ENCODE measurements around the gene CCDC8. TPM values are rescaled to one million over a fixed set of nuclear protein-coding genes. Genes with fewer than 3 reads are reported as not detected.

CCDC8 gene
- total and polyA plus RNA-seq, 9 of the 15 experiments (the other 6 are each of a cell fraction or from before 2014, with no cell fraction given): 0.68 to 30.8 (median 15.6) TPM

DNA sequence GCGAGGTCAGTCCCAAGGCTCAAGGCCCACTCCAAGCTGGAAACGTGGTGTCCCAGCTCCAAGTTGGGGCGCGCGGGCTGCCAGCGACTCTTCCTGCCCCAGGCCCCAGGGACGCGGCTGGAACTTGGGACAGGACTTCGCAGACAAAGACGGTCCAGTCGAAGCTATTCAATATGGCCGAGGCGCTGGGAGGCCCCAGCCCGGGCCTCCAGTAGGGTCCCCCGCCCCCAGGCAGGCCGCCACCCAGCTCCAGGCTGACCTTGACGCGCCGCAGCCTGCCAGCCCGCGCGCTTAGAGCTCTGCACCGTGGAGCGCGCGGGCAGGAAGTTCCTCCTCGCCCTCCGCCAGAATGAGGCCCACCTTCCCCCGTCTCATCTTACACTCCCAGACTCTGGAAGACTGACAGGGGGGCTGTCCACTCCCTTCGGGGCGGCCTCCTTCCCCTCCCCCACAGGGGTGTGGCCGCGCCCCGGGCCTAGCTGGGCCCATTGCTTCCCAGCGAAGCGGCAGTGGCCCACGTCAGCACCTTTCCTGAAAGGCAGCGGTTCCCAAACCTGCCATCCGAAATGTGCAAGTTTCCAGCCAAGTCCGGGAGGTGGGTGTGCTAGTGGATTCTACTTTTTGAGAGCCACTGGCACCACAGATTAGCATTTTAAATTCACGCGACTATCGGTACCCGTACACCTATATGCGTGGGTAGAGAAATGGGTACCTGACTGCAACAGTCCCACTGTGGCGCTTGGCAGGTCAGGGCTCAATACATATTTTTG lies at the start of gene CCDC8 (continued):
- TF ChIP-seq, protein P1, sequence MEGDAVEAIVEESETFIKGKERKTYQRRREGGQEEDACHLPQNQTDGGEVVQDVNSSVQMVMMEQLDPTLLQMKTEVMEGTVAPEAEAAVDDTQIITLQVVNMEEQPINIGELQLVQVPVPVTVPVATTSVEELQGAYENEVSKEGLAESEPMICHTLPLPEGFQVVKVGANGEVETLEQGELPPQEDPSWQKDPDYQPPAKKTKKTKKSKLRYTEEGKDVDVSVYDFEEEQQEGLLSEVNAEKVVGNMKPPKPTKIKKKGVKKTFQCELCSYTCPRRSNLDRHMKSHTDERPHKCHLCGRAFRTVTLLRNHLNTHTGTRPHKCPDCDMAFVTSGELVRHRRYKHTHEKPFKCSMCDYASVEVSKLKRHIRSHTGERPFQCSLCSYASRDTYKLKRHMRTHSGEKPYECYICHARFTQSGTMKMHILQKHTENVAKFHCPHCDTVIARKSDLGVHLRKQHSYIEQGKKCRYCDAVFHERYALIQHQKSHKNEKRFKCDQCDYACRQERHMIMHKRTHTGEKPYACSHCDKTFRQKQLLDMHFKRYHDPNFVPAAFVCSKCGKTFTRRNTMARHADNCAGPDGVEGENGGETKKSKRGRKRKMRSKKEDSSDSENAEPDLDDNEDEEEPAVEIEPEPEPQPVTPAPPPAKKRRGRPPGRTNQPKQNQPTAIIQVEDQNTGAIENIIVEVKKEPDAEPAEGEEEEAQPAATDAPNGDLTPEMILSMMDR (IDR thresholded peaks at IDR 0.05 in 2 of 3, conservative IDR thresholded peaks at IDR 0.05 in 1 of 3; ENCODE audit: insufficient read depth in 2 of 3, low read depth in 1 of 3, low read length in 3 of 3): no peak
- TF ChIP-seq ZKSCAN3 (CRISPR knock-in tag; IDR thresholded peaks at IDR 0.05) (no peak), ZNF384 (IDR thresholded peaks at IDR 0.05; ENCODE audit: low read depth, low read length) (no peak), JUN (IDR thresholded peaks at IDR 0.05; ENCODE audit: borderline replicate concordance, low read depth, low read length) (no peak), JUN (CRISPR knock-in tag; IDR thresholded peaks at IDR 0.05; ENCODE audit: borderline replicate concordance) (peak; percentile 54; the same call in 1 of the 2 replicates), ZC3H4 (CRISPR knock-in tag; IDR thresholded peaks at IDR 0.05; ENCODE audit: borderline replicate concordance) (no peak), ZNF197 (CRISPR knock-in tag; IDR thresholded peaks at IDR 0.05; ENCODE audit: low read depth) (0 out of 2 replicates have a peak, but pooled peaks have one; percentile 28), HNRNPUL1 (IDR thresholded peaks at IDR 0.05; ENCODE audit: low read length) (no peak), MECOM (CRISPR knock-in tag; IDR thresholded peaks at IDR 0.05) (no peak), ZNF75A (CRISPR knock-in tag; IDR thresholded peaks at IDR 0.05) (no peak), POLR3G (IDR thresholded peaks at IDR 0.05; ENCODE audit: extremely low read depth, insufficient read length, insufficient replicate concordance) (no peak), SPI1 (IDR thresholded peaks at IDR 0.05; ENCODE audit: borderline replicate concordance, low read depth, low read length) (no peak; the same call in 1 of the 2 replicates), POLR2H (tag; IDR thresholded peaks at IDR 0.05; ENCODE audit: low read depth) (peak; percentile 93), CBFA2T2 (conservative IDR thresholded peaks at IDR 0.05) (no peak), ETS2 (tag; IDR thresholded peaks at IDR 0.05; ENCODE audit: borderline replicate concordance, poor library complexity, severe bottlenecking) (no peak), TAF1 (IDR thresholded peaks at IDR 0.05; ENCODE audit: control insufficient read depth, extremely low read depth, insufficient read depth, low read length, severe bottlenecking) (peak; percentile 96), POLR2AphosphoS2 (IDR thresholded peaks at IDR 0.05; ENCODE audit: low read length) (0 out of 2 replicates have a peak, but pooled peaks have one; percentile 22), ZNF766 (CRISPR knock-in tag; conservative IDR thresholded peaks at IDR 0.05) (peak; percentile 65; the same call in 1 of the 2 replicates)
- TF ChIP-seq, protein P2, sequence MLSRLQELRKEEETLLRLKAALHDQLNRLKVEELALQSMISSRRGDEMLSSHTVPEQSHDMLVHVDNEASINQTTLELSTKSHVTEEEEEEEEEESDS (CRISPR knock-in tag; IDR thresholded peaks at IDR 0.05): no peak
- TF ChIP-seq, protein P3, sequence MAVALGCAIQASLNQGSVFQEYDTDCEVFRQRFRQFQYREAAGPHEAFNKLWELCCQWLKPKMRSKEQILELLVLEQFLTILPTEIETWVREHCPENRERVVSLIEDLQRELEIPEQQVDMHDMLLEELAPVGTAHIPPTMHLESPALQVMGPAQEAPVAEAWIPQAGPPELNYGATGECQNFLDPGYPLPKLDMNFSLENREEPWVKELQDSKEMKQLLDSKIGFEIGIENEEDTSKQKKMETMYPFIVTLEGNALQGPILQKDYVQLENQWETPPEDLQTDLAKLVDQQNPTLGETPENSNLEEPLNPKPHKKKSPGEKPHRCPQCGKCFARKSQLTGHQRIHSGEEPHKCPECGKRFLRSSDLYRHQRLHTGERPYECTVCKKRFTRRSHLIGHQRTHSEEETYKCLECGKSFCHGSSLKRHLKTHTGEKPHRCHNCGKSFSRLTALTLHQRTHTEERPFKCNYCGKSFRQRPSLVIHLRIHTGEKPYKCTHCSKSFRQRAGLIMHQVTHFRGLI (CRISPR knock-in tag; IDR thresholded peaks at IDR 0.05): 0 out of 2 replicates have a peak, but pooled peaks have one; percentile 8
- TF ChIP-seq, protein P4, sequence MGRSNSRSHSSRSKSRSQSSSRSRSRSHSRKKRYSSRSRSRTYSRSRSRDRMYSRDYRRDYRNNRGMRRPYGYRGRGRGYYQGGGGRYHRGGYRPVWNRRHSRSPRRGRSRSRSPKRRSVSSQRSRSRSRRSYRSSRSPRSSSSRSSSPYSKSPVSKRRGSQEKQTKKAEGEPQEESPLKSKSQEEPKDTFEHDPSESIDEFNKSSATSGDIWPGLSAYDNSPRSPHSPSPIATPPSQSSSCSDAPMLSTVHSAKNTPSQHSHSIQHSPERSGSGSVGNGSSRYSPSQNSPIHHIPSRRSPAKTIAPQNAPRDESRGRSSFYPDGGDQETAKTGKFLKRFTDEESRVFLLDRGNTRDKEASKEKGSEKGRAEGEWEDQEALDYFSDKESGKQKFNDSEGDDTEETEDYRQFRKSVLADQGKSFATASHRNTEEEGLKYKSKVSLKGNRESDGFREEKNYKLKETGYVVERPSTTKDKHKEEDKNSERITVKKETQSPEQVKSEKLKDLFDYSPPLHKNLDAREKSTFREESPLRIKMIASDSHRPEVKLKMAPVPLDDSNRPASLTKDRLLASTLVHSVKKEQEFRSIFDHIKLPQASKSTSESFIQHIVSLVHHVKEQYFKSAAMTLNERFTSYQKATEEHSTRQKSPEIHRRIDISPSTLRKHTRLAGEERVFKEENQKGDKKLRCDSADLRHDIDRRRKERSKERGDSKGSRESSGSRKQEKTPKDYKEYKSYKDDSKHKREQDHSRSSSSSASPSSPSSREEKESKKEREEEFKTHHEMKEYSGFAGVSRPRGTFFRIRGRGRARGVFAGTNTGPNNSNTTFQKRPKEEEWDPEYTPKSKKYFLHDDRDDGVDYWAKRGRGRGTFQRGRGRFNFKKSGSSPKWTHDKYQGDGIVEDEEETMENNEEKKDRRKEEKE (IDR thresholded peaks at IDR 0.05; ENCODE audit: borderline replicate concordance in 1 of 2, control insufficient read depth in 1 of 2, low read depth in 2 of 2, low read length in 1 of 2): no peak
